Right lobe of liver (tissue), 4 donors: ENCODE measurements around the gene MCRS1.

Source experiments
- CTCF ChIP-seq, 4 donors: fragments of 200-600 bp in 3 of 4; fragments of 450-650 bp in 1 of 4; IDR thresholded peaks; one replicate each; pipeline versions ENCODE4 v1.5.1 to v1.8.0; 2016 to 2022; ENCODE audit warnings: antibody characterized with exemption in 4 of 4, mild to moderate bottlenecking in 2 of 4
- POLR2A ChIP-seq: fragments of 450-650 bp; IDR thresholded peaks from one replicate; pipeline ENCODE4 v1.6.1; 2017; ENCODE audit warnings: antibody characterized with exemption, mild to moderate bottlenecking
- donor health status: DM: no; HTN: no; CAD: no.
- donor health status: DM: no; HTN: no; CAD: no.
- donor health status: DM: no; HTN: yes; CAD: no.

GRCh38 chr12:49537752-49538509 is 30.0 kb downstream of the MCRS1 start:
- TF ChIP-seq CTCF (IDR thresholded peaks at IDR 0.05) (no peak), POLR2A (no peak)
